ENCODE results near the gene TAF12.

TAF12 gene

DNA sequence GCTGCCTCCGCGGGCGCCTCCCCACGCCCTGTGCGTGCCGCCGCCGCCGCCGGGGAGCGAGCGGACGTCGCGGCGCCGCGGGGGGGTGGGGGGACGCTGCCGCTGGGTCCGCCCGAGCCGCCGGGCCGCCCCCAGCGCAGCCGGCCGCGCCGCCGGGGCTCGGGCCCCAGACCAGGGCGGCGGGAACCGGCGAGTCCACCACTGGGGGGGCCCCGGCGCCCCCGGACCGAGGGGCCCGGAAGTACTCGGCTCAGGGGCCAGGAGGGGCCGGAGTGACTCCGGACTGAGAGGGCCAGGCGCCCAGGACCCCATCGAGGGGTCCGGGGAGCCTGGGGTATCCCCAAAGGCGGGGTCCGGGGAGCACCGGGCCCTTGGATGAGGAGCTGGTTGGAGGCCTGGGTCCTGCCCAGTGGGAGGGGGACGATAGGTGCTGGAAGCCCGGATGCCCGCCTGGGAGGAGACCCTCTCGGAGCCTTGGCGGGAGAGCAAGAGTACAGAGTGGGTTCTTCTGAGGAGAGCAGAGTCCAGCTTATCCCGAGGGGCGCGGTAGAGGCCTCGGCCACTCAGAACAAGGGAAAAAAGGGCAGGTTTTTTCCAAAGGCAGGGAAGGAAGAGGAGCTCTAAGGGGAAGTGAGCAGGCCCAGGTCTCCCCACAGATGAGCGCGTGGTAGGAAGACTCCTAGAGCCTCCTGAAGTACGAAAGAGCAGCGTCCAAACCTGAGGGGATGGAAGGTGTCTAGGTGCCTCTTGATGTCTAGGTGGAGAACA is 26.3 kb upstream of the TAF12 start:
- Histone ChIP-seq H3K18ac (ENCODE audit: low read depth in 1 of 2, low read length in 2 of 2) (peak overlapping the region; percentile 79 to 81), H3K23ac (ENCODE audit: low read length in 2 of 2) (no peak overlapping the region), H4K8ac (ENCODE audit: low read length) (no peak overlapping the region), H3K4ac (ENCODE audit: low read depth in 1 of 2, low read length in 2 of 2) (peak overlapping the region; percentile 37 to 71), H2BK5ac (ENCODE audit: low read depth, low read length, poor library complexity, severe bottlenecking) (peak overlapping the region; percentile 77), H3K4me3 (ENCODE audit: insufficient read depth in 1 of 2, low read depth in 1 of 2, low read length in 2 of 2) (peak overlapping the region; percentile 65 to 94), H3K36me3 (ENCODE audit: control insufficient read depth in 1 of 2, insufficient read depth in 2 of 2, low read depth in 1 of 2, low read length in 2 of 2) (no peaks in the 10 kb centered on the region), H2AK5ac (ENCODE audit: low read length, severe bottlenecking) (no peak overlapping the region), H3K14ac (ENCODE audit: low read length in 2 of 2) (no peak overlapping the region), H3K27me3 (ENCODE audit: control insufficient read depth in 1 of 2, insufficient read depth in 1 of 2, low read length in 2 of 2) (no peaks in the 10 kb centered on the region), H3K79me1 (replicated peaks; ENCODE audit: low read length, poor library complexity, severe bottlenecking) (peaks cover 6% of the 10 kb centered on the region), H3K4me1 (ENCODE audit: control insufficient read depth, insufficient read depth, low read depth, low read length) (peaks cover 6% of the 10 kb centered on the region), H2BK12ac (ENCODE audit: low read length in 2 of 2) (no peak overlapping the region), H3K4me2 (ENCODE audit: low read length, poor library complexity, severe bottlenecking) (peak overlapping the region; percentile 54), H3K9me3 (ENCODE audit: control insufficient read depth, low read length) (no peaks in the 10 kb centered on the region), H4K91ac (ENCODE audit: low read length) (no peak overlapping the region), H3K27ac (ENCODE audit: low read length, poor library complexity, severe bottlenecking) (peak overlapping the region; percentile 82), H2BK120ac (ENCODE audit: low read depth, low read length) (peak overlapping the region; percentile 22), H3K9ac (ENCODE audit: low read length) (peak overlapping the region; percentile 99), H2BK15ac (ENCODE audit: low read depth, poor library complexity, severe bottlenecking) (peak overlapping the region; percentile 66), H2AFZ (ENCODE audit: low read depth, low read length) (no peak overlapping the region)
- WGBS: 2% methylated on average over 40 of the region's 63 CpGs
- DNase-seq: peak; percentile 67

GRCh38 chr1:28668191-28668955 is 25.5 kb upstream of the TAF12 start, which contains the start of gene GMEB1:
Gene GMEB1, plus strand, starts transcription at chr1:28668784. Its CDS starts 14,829 bp downstream, at chr1:28683613.
- Histone ChIP-seq H3K23ac (ENCODE audit: low read length in 2 of 2) (no peak within 1 kb of the TSS), H3K27me3 (ENCODE audit: control insufficient read depth in 1 of 2, insufficient read depth in 1 of 2, low read length in 2 of 2) (no peaks in the 10 kb centered on the region), H3K9ac (ENCODE audit: low read length) (peak within 1 kb of the TSS; percentile 99), H2AK5ac (ENCODE audit: low read length, severe bottlenecking) (no peak within 1 kb of the TSS), H3K36me3 (ENCODE audit: control insufficient read depth in 1 of 2, insufficient read depth in 2 of 2, low read depth in 1 of 2, low read length in 2 of 2) (no peaks in the 10 kb centered on the region), H4K91ac (ENCODE audit: low read length) (peak within 1 kb of the TSS; percentile 50), H3K14ac (ENCODE audit: low read length in 2 of 2) (peak within 1 kb of the TSS in 1 of 2 experiments; percentile 18), H2BK120ac (ENCODE audit: low read depth, low read length) (peak within 1 kb of the TSS; percentile 61), H3K9me3 (ENCODE audit: control insufficient read depth, low read length) (no peaks in the 10 kb centered on the region), H3K4me2 (ENCODE audit: low read length, poor library complexity, severe bottlenecking) (peak within 1 kb of the TSS; percentile 75), H3K4me3 (ENCODE audit: insufficient read depth in 1 of 2, low read depth in 1 of 2, low read length in 2 of 2) (peak within 1 kb of the TSS; percentile 65 to 94), H3K18ac (ENCODE audit: low read depth in 1 of 2, low read length in 2 of 2) (peak within 1 kb of the TSS; percentile 79 to 99), H4K8ac (ENCODE audit: low read length) (peak within 1 kb of the TSS; percentile 45), H3K4me1 (ENCODE audit: control insufficient read depth, insufficient read depth, low read depth, low read length) (peaks cover 7% of the 10 kb centered on the region), H2BK12ac (ENCODE audit: low read length in 2 of 2) (no peak within 1 kb of the TSS), H2BK5ac (ENCODE audit: low read depth, low read length, poor library complexity, severe bottlenecking) (peak within 1 kb of the TSS; percentile 77), H3K4ac (ENCODE audit: low read depth in 1 of 2, low read length in 2 of 2) (peak within 1 kb of the TSS; percentile 37 to 79), H2BK15ac (ENCODE audit: low read depth, poor library complexity, severe bottlenecking) (peak within 1 kb of the TSS; percentile 66), H3K27ac (ENCODE audit: low read length, poor library complexity, severe bottlenecking) (peak within 1 kb of the TSS; percentile 97), H3K79me1 (replicated peaks; ENCODE audit: low read length, poor library complexity, severe bottlenecking) (peaks cover 4% of the 10 kb centered on the region), H2AFZ (ENCODE audit: low read depth, low read length) (peak within 1 kb of the TSS; percentile 81)
- 9% methylated on average over 9 of the region's 57 CpGs for WGBS
- peak; percentile 86 for DNase-seq

DNA sequence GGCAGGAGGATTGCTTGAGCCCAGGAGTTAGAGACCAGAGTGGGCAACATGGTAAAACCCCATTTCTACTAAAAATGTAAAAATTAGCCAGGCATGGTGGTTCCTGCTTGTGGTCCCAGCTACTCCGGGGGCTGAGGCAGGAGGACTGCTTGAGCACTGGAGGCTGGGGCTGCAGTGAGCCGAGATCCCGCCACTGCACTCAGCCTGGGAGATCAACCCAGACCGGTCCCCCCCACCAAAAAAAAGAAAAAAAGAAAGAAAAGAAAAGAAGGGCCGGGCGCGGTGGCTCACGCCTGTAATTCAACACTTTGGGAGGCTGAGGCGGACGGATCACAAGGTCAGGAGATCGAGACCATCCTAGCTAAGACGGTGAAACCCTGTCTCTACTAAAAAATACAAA is 23.9 kb upstream of the TAF12 start:
- peaks cover 4% of the 10 kb centered on the region for H3K79me1 ChIP-seq (replicated peaks; ENCODE audit: low read length, poor library complexity, severe bottlenecking)
- no peak for DNase-seq
- H3K14ac ChIP-seq (ENCODE audit: low read length in 2 of 2): no peak overlapping the region
- no peaks in the 10 kb centered on the region for H3K36me3 ChIP-seq (ENCODE audit: control insufficient read depth in 1 of 2, insufficient read depth in 2 of 2, low read depth in 1 of 2, low read length in 2 of 2)
- no peak overlapping the region for H2BK120ac ChIP-seq (ENCODE audit: low read depth, low read length)
- 100% methylated on average over 10 of the region's 12 CpGs for WGBS
- H3K18ac ChIP-seq (ENCODE audit: low read depth in 1 of 2, low read length in 2 of 2): no peak overlapping the region
- no peak overlapping the region for H3K27ac ChIP-seq (ENCODE audit: low read length, poor library complexity, severe bottlenecking)
- H3K9me3 ChIP-seq (ENCODE audit: control insufficient read depth, low read length): no peaks in the 10 kb centered on the region
- H3K4me1 ChIP-seq (ENCODE audit: control insufficient read depth, insufficient read depth, low read depth, low read length): peaks cover 7% of the 10 kb centered on the region
- H2BK12ac ChIP-seq (ENCODE audit: low read length in 2 of 2): no peak overlapping the region
- no peak overlapping the region for H2BK15ac ChIP-seq (ENCODE audit: low read depth, poor library complexity, severe bottlenecking)
- H4K8ac ChIP-seq (ENCODE audit: low read length): no peak overlapping the region
- no peak overlapping the region for H3K23ac ChIP-seq (ENCODE audit: low read length in 2 of 2)
- H3K9ac ChIP-seq (ENCODE audit: low read length): no peak overlapping the region
- H3K4me3 ChIP-seq (ENCODE audit: insufficient read depth in 1 of 2, low read depth in 1 of 2, low read length in 2 of 2): no peak overlapping the region
- no peaks in the 10 kb centered on the region for H3K27me3 ChIP-seq (ENCODE audit: control insufficient read depth in 1 of 2, insufficient read depth in 1 of 2, low read length in 2 of 2)
- no peak overlapping the region for H3K4me2 ChIP-seq (ENCODE audit: low read length, poor library complexity, severe bottlenecking)
- no peak overlapping the region for H2AK5ac ChIP-seq (ENCODE audit: low read length, severe bottlenecking)
- H4K91ac ChIP-seq (ENCODE audit: low read length): no peak overlapping the region
- no peak overlapping the region for H3K4ac ChIP-seq (ENCODE audit: low read depth in 1 of 2, low read length in 2 of 2)
- H2AFZ ChIP-seq (ENCODE audit: low read depth, low read length): no peak overlapping the region
- no peak overlapping the region for H2BK5ac ChIP-seq (ENCODE audit: low read depth, low read length, poor library complexity, severe bottlenecking)

- Histone ChIP-seq H3K9ac (ENCODE audit: low read length) (peak overlapping the region; percentile 48), H3K9me3 (ENCODE audit: control insufficient read depth, low read length) (no peaks in the 10 kb centered on the region), H3K79me1 (replicated peaks; ENCODE audit: low read length, poor library complexity, severe bottlenecking) (no peaks in the 10 kb centered on the region), H3K4me3 (ENCODE audit: insufficient read depth in 1 of 2, low read depth in 1 of 2, low read length in 2 of 2) (no peak overlapping the region), H3K18ac (ENCODE audit: low read depth in 1 of 2, low read length in 2 of 2) (no peak overlapping the region), H2AFZ (ENCODE audit: low read depth, low read length) (no peak overlapping the region), H3K4ac (ENCODE audit: low read depth in 1 of 2, low read length in 2 of 2) (no peak overlapping the region), H2BK15ac (ENCODE audit: low read depth, poor library complexity, severe bottlenecking) (no peak overlapping the region), H3K27ac (ENCODE audit: low read length, poor library complexity, severe bottlenecking) (no peak overlapping the region), H3K4me2 (ENCODE audit: low read length, poor library complexity, severe bottlenecking) (no peak overlapping the region), H2AK5ac (ENCODE audit: low read length, severe bottlenecking) (no peak overlapping the region), H3K23ac (ENCODE audit: low read length in 2 of 2) (no peak overlapping the region), H3K14ac (ENCODE audit: low read length in 2 of 2) (no peak overlapping the region), H3K36me3 (ENCODE audit: control insufficient read depth in 1 of 2, insufficient read depth in 2 of 2, low read depth in 1 of 2, low read length in 2 of 2) (no peaks in the 10 kb centered on the region), H4K8ac (ENCODE audit: low read length) (no peak overlapping the region), H4K91ac (ENCODE audit: low read length) (peak overlapping the region; percentile 39), H3K27me3 (ENCODE audit: control insufficient read depth in 1 of 2, insufficient read depth in 1 of 2, low read length in 2 of 2) (no peaks in the 10 kb centered on the region), H2BK12ac (ENCODE audit: low read length in 2 of 2) (no peak overlapping the region), H2BK5ac (ENCODE audit: low read depth, low read length, poor library complexity, severe bottlenecking) (no peak overlapping the region), H3K4me1 (ENCODE audit: control insufficient read depth, insufficient read depth, low read depth, low read length) (peaks cover 5% of the 10 kb centered on the region), H2BK120ac (ENCODE audit: low read depth, low read length) (no peak overlapping the region)
- no peak for DNase-seq
- 78% methylated on average over 5 of the region's 7 CpGs for WGBS
These were observed 21.1 kb upstream of the TAF12 start for GRCh38 chr1:28663871-28664470.
